GM23338 (cell line): ENCODE data around the gene BET1. TPM values are rescaled to one million over a fixed set of nuclear protein-coding genes. Genes with fewer than 3 reads are reported as not detected.

Experiments used
- ATAC-seq: fragments of 200-7000 bp; cut with Tn5 transposase; 3 replicates; pipeline ENCODE4 v1.9.1; 2020
- DNase-seq: peaks from one replicate; pipeline ENCODE4 v3.0.0-alpha.2; 2015; ENCODE audit warnings: low spot score
- H2AFZ ChIP-seq: fragments of 200-600 bp; sonication (generic); 2 replicates; pipeline ENCODE4 v1.8.0; 2016; ENCODE audit warnings: antibody characterized with exemption, mild to moderate bottlenecking, moderate library complexity
- H3F3A ChIP-seq: fragments of 200-600 bp; sonication (generic); replicated peaks from 2 replicates; pipeline ENCODE4 v1.8.0; 2017; ENCODE audit warnings: antibody characterized with exemption, mixed run types, low read depth
- H3K27ac ChIP-seq: fragments of 200-600 bp; sonication (generic); 2 replicates; pipeline ENCODE4 v1.6.1; 2016; ENCODE audit warnings: low read depth
- H3K27me3 ChIP-seq: fragments of 200-600 bp; sonication (generic); 2 replicates; pipeline ENCODE4 v1.8.0; 2016; ENCODE audit warnings: mild to moderate bottlenecking, mixed run types, moderate library complexity; ENCODE audit not compliant: insufficient read depth
- H3K36me3 ChIP-seq: fragments of 200-600 bp; sonication (generic); 2 replicates; pipeline ENCODE4 v1.8.0; 2016; ENCODE audit warnings: mild to moderate bottlenecking; ENCODE audit not compliant: insufficient read depth
- H3K4me1 ChIP-seq: fragments of 200-600 bp; sonication (generic); 2 replicates; pipeline ENCODE4 v1.8.0; 2016; ENCODE audit warnings: mild to moderate bottlenecking, moderate library complexity; ENCODE audit not compliant: insufficient read depth
- H3K4me2 ChIP-seq: fragments of 200-600 bp; sonication (generic); 2 replicates; pipeline ENCODE4 v1.7.1; 2017; ENCODE audit warnings: mixed run types
- H3K4me3 ChIP-seq: fragments of 200-600 bp; sonication (generic); 2 replicates; pipeline ENCODE4 v1.6.1; 2016; ENCODE audit warnings: mixed run types
- H3K79me2 ChIP-seq: fragments of 200-600 bp; sonication (generic); replicated peaks from 2 replicates; pipeline ENCODE4 v1.8.0; 2017; ENCODE audit warnings: mild to moderate bottlenecking; ENCODE audit not compliant: insufficient read depth
- H3K9me2 ChIP-seq: fragments of 200-600 bp; sonication (generic); 2 replicates; pipeline ENCODE4 v1.8.0; 2017; ENCODE audit not compliant: insufficient read depth
- H4K20me1 ChIP-seq: fragments of 200-600 bp; sonication (generic); replicated peaks from 2 replicates; pipeline ENCODE4 v1.8.0; 2017; ENCODE audit warnings: mild to moderate bottlenecking; ENCODE audit not compliant: insufficient read depth
- H3K27ac Mint-ChIP-seq: 2 replicates; pipeline ENCODE4 v1.8.0; 2020; ENCODE audit warnings: inconsistent platforms, mild to moderate bottlenecking, moderate library complexity, mixed read lengths
- H3K27me3 Mint-ChIP-seq: 3 replicates; pipeline ENCODE4 v1.8.0; 2022; ENCODE audit warnings: low read depth, mild to moderate bottlenecking, moderate library complexity, mixed read lengths, inconsistent platforms; ENCODE audit not compliant: insufficient read depth, poor library complexity
- H3K36me3 Mint-ChIP-seq: 3 replicates; pipeline ENCODE4 v1.8.0; 2021; ENCODE audit warnings: low read depth, mild to moderate bottlenecking, inconsistent platforms, moderate library complexity, mixed read lengths
- H3K4me1 Mint-ChIP-seq: 3 replicates; pipeline ENCODE4 v1.8.0; 2020; ENCODE audit warnings: mild to moderate bottlenecking, inconsistent platforms, mixed read lengths
- H3K4me3 Mint-ChIP-seq: 3 replicates; pipeline ENCODE4 v1.8.0; 2021; ENCODE audit warnings: moderate library complexity, mild to moderate bottlenecking, inconsistent platforms, mixed read lengths
- H3K9me3 Mint-ChIP-seq: 3 replicates; pipeline ENCODE4 v1.8.0; 2020; ENCODE audit warnings: moderate library complexity, mild to moderate bottlenecking, inconsistent platforms, mixed read lengths
- CREB1 ChIP-seq: fragments of 250-450 bp; sonication (Bioruptor Pico); IDR thresholded peaks from 2 replicates; pipeline ENCODE4 v1.5.0; 2020; ENCODE audit warnings: low read depth, mild to moderate bottlenecking, moderate library complexity
- ETS1 ChIP-seq: IDR thresholded peaks from 2 replicates; pipeline ENCODE4 v1.6.1; 2016; ENCODE audit warnings: antibody characterized with exemption
- EZH2 ChIP-seq: fragments of 200-600 bp; sonication (generic); IDR thresholded peaks from one replicate; pipeline ENCODE4 v1.8.0; 2017; ENCODE audit warnings: antibody characterized with exemption, mild to moderate bottlenecking, low read depth; ENCODE audit not compliant: unreplicated experiment
- EZH2phosphoT487 ChIP-seq: fragments of 200-600 bp; sonication (generic); IDR thresholded peaks from one replicate; pipeline ENCODE4 v1.8.1; 2018; ENCODE audit warnings: antibody characterized with exemption; ENCODE audit not compliant: unreplicated experiment
- JUNB ChIP-seq: IDR thresholded peaks from one replicate; pipeline ENCODE4 v1.6.1; 2016; ENCODE audit warnings: antibody characterized with exemption; ENCODE audit not compliant: unreplicated experiment
- NANOG ChIP-seq: IDR thresholded peaks from 2 replicates; pipeline ENCODE4 v1.6.1; 2016; ENCODE audit warnings: antibody characterized with exemption, borderline replicate concordance
- POLR2AphosphoS5 ChIP-seq: IDR thresholded peaks from 2 replicates; pipeline ENCODE4 v1.6.1; 2016; ENCODE audit warnings: antibody characterized with exemption, low read depth
- REST ChIP-seq: IDR thresholded peaks from one replicate; pipeline ENCODE4 v1.6.1; 2018; ENCODE audit warnings: antibody characterized with exemption; ENCODE audit not compliant: unreplicated experiment
- STAT1 ChIP-seq: IDR thresholded peaks from one replicate; pipeline ENCODE4 v1.6.1; 2016; ENCODE audit warnings: antibody characterized with exemption; ENCODE audit not compliant: unreplicated experiment
- ZNF114 ChIP-seq: fragments of 250-450 bp; sonication (Bioruptor Pico); IDR thresholded peaks from 2 replicates; pipeline ENCODE4 v1.5.0; 2020; ENCODE audit warnings: mild to moderate bottlenecking, moderate library complexity
- ZNF331 ChIP-seq: fragments of 250-450 bp; sonication (Bioruptor Pico); IDR thresholded peaks from 2 replicates; pipeline ENCODE4 v1.5.0; 2020; ENCODE audit warnings: low read depth, mild to moderate bottlenecking, moderate library complexity
- polyA plus RNA-seq: library from polyadenylated mRNA; unstranded; fragments of >200 nt; fragmentation: Nextera tagmentation; extraction: Ambion mirVana; gene quantifications from 2 replicates; pipeline ENCODE4 v1.2.1, GENCODE V29; 2016
- total RNA-seq: library from RNA; depleted of rRNA; stranded (reverse); fragments of >200 nt; shearing (Covaris generic); gene quantifications from 2 replicates; pipeline ENCODE4 v1.2.3, GENCODE V29; 2014

BET1 gene
- total and polyA plus RNA-seq, 2 experiments from 2014 or later, result 42.2 to 69.2 TPM

- no peak for TF ChIP-seq EZH2
- TF ChIP-seq POLR2AphosphoS5, result no peak
- TF ChIP-seq EZH2phosphoT487, result no peak
- TF ChIP-seq CREB1, result no peak
- no peak for TF ChIP-seq ZNF114
- no peak for TF ChIP-seq JUNB
- no peak for TF ChIP-seq REST
- no peak for TF ChIP-seq ZNF331 (CRISPR knock-in tag)
- TF ChIP-seq ETS1, result no peak
- Histone ChIP-seq H3K4me2 (no peak overlapping the region), H3K4me3 (no peak overlapping the region), H3K27me3 (no peaks in the 10 kb centered on the region), H3K27ac (no peak overlapping the region), H3K79me2 (no peaks in the 10 kb centered on the region), H4K20me1 (no peaks in the 10 kb centered on the region), H2AFZ (no peak overlapping the region), H3F3A (no peaks in the 10 kb centered on the region), H3K36me3 (no peaks in the 10 kb centered on the region), H3K9me2 (0 out of 2 replicates have a peak, but pooled peaks cover 4% of the 10 kb centered on the region), H3K4me1 (peaks cover 17% of the 10 kb centered on the region)
- Mint-ChIP-seq H3K4me3 (no peak overlapping the region), H3K27me3 (no peaks in the 10 kb centered on the region), H3K9me3 (no peaks in the 10 kb centered on the region), H3K36me3 (no peaks in the 10 kb centered on the region), H3K27ac (no peak overlapping the region), H3K4me1 (peaks cover 11% of the 10 kb centered on the region)
- ATAC-seq, result no peak
- DNase-seq, result no peak
Measured at GRCh38 chr7:94045581-94045980, 41.4 kb upstream of the BET1 start.

GRCh38 chr7:94044806-94045205 is 40.7 kb upstream of the BET1 start:
- H3K4me3 ChIP-seq, result no peak overlapping the region
- H4K20me1 ChIP-seq, result no peaks in the 10 kb centered on the region
- H3K9me2 ChIP-seq, result 0 out of 2 replicates have a peak, but pooled peaks cover 4% of the 10 kb centered on the region
- H3K4me2 ChIP-seq, result no peak overlapping the region
- no peaks in the 10 kb centered on the region for H3K79me2 ChIP-seq
- H3F3A ChIP-seq, result no peaks in the 10 kb centered on the region
- Mint-ChIP-seq H3K27me3 (no peaks in the 10 kb centered on the region), H3K4me1 (peaks cover 14% of the 10 kb centered on the region), H3K4me3 (no peak overlapping the region), H3K9me3 (no peaks in the 10 kb centered on the region), H3K27ac (no peak overlapping the region), H3K36me3 (no peaks in the 10 kb centered on the region)
- ATAC-seq, result no peak
- no peak overlapping the region for H3K27ac ChIP-seq
- H3K27me3 ChIP-seq, result no peaks in the 10 kb centered on the region
- H2AFZ ChIP-seq, result no peak overlapping the region
- H3K36me3 ChIP-seq, result no peaks in the 10 kb centered on the region
- H3K4me1 ChIP-seq, result peaks cover 15% of the 10 kb centered on the region
- TF ChIP-seq NANOG (no peak), POLR2AphosphoS5 (no peak), STAT1 (no peak), REST (no peak), ZNF114 (no peak), ETS1 (no peak), EZH2 (no peak), JUNB (no peak)
- no peak for DNase-seq
